GM19467 (cell line): Measurements from ENCODE around the gene KLK1.
"Not testable (repeated sequence)": the region's sequence is repeated elsewhere in the genome, so short reads cannot be mapped to it uniquely, and the experiment has no call there.

ENCODE experiments used
- ATAC-seq: cut with Tn5 transposase; IDR thresholded peaks from one replicate; pipeline ENCODE4 v1.9.1; 2021; ENCODE audit warnings: mild to moderate bottlenecking, moderate library complexity; ENCODE audit not compliant: unreplicated experiment

Gene KLK1

DNA sequence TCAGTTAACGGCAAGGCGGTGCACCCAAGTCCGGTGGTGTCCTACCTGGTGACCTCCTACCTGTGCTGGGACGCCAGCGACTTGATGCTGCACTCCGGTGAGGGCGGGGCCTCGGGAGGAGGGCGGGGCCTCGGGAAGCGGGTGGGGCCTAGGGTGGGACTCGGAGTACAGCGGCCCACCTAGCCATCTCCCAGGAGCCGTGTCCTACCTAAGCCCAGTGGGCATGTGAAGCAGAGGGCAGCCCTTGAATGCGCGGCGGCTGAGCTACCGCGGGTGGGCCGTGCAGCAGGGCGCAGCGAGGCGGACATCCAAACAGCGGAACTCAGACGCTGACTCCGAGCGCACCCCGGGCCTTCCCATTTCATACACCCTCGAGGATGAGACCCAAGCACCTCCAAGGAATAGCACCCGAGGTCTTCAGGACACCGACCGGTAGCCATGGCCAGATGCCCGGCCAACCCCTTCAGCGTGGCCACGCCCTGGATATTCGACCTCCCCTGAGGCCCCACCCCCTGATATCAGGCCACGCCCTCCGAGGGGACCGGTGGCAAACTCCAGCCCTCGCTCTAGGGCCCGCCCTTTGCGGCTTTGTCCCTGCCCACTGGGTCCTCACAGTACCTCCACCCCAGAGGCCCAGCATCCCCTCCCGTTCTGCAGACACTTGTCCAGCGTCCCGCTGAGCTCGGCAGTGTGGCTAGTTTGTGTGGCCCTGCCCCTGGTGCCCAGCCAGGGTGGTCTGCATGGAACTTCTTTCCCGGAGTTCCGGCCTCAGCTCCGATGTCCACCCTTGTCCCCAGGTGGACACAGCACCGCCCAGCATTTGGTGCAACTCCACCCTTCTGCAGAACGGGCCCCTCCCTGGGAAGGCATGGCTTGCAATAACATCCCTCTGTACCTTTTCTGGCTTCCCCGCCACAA lies 5.4 kb downstream of the KLK1 start:
- ATAC-seq: peak; percentile 43

- no peak for ATAC-seq
Observed at GRCh38 chr19:50815439-50815838, 8.1 kb downstream of the KLK1 start.

DNA sequence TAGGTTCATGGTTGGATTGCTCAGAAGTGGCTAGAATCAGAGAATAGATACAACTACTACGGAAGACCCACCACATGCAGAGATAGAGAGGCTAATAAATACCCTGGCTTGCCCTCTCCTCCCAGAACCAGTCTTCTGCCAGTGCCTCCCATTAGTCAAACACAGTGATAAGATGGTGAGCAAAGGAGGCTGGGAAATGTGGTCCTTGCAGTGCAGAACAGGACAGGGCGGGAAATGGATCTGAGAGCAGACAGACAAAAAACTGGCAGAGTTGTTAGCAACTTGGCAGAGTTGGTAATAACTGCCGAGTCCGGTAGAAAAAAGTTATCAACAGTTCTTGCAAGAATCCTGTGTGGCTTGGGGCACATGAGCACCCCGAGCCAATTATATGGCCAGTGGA lies 8.7 kb downstream of the KLK1 start:
- no peak for ATAC-seq

DNA sequence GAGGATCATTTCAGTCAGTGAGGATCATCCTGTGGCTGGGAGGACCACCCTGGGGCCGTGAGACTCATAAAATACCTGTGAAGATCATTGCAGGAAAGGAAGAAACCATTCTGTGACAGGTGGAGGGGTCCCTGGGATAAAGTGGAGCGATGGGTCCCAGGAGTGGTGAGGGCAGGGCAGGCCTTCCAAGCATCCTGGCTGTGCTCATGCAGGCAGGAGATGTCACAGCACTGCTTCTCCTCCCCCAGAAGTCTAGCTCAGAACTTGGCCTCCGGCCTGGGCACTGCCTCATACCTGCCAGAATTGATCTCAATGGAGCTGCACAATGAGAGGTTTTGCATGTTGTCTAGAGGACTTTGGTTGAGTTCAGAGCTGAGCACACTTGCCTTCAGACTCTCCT lies 11.1 kb downstream of the KLK1 start:
- no peak for ATAC-seq

DNA sequence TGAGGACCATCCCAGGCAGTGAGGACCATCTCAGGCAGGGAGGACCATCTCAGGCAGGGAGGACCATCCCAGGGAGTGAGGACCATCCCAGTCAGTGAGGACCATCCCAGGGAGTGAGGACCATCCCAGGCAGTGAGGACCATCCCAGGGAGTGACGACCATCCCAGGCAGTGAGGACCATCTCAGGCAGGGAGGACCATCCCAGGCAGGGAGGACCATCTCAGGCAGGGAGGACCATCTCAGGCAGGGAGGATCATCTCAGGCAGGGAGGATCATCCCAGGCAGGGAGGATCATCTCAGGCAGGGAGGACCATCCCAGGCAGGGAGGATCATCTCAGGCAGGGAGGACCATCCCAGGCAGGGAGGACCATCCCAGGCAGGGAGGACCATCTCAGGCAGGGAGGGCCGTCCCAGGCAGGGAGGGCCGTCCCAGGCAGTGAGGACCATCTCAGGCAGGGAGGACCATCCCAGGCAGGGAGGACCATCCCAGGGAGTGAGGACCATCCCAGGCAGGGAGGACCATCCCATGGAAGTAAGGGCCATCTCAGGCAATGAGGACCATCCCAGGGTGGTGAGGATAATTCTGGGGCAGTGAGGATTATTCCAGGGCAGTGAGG lies 11.9 kb downstream of the KLK1 start:
- not testable (repeated sequence) for ATAC-seq

DNA sequence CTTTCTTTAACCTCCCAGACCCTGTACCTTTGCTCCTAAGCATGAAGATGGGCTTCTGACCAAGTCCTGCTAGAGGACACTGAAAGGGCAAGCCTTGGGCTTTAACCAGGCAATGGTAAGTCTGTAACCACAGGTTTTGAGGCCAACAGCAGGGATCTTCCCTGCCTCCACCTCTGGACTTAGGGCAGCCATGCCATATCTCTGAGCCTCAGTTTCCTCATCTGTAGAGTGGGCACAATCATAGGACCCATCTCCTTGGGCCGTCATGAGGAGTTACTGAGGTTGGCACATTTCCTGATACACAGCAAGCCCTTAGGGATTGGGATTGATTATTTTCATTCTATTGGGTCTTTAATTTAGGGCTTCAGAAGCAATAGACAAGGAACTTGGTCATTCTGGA lies 14.7 kb downstream of the KLK1 start:
- ATAC-seq: no peak

DNA sequence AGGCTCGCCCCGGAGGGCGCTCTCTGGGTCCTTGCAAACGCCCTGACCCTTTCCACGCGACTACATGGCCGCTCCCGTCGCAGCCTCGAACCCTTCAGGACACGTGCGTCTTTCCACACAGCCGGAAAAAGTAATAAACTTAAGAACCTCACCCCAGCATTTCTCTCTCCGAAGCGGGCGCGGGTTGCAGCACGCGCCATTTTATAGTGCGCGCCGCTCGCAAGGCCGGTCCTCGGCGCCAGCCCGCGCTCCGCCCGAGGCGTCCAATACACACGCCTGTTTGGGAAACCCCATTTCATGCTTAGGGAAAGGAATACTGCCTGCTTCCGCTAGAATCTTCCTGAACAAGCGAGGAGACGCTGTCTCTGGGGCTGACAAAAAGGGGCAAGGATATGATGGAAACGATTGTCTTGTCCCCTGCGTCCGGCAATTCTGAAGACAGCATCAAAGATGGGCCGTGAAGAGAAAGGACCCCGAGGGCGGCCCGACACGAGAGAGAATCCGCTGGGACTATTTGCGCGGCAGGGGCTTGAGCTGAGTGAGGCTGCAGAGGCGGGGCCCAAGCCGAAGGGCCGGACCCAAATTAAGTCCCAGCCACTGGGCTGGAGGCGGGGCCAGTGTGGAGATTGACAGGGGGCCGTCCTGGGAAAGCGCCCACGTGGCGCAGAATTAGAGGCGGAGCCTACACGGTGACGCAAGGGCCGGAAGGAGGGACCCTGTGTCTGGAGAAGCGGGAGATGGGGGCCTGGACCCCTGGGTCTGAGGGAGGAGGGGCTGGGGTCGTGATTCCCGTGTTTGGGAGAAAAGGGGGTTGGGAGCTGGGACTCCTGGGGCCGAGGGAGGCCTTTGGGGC lies 18.9 kb downstream of the KLK1 start:
- ATAC-seq: peak; percentile 92

DNA sequence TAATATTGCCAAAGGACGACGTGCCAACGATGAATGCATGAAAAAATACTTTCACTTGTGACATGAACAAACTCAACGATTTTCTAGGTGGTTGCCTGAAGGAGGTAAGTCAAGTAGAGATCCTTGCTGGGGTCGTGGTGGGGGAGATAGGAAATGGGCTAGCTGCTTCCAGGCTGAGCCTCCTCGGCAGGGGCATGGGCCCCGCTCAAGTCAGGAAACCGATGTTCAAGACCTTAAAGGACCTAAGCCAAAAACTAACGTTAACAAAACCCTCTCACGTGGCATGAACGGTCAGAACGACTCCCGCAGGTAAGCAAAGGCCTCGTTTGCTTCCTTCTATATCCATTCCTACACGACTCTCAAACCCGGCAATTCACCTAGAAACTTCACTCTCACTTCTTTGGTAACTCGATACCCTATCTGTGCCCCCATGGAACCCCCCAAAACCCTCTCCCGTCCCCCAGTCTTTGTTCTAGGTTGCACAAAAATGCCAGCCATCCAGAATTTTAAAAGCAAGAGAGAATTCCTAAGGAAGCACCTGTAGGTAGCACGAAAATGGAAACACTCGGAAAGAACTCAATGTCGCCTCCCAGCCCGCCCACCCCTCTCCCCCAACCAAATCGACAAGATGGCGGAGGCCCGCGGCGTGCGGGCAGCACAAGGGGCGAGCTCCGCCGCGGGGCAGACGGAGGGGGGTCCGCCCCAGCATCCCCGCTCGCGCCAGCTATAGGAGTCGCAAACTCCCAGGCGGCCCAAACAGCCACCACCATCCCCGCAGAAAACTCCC lies 19.8 kb downstream of the KLK1 start:
- peak; percentile 8 for ATAC-seq

- no peak for ATAC-seq
Observed at GRCh38 chr19:50801107-50801506, 22.5 kb downstream of the KLK1 start.

DNA sequence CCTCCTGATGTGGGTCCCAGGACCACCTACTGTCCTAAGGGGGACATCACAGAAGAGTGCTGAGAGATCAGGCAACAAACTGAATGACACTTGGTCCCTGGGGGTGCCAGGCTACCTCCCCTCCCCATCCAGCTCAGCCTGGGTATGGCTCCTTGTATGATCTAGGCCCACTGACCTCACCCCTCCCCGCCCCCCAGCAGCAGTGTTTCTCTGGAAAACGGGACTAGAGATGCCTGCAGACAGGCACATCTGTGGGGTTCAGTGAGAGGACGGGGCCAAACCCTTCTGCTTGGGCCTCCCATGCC lies 24.1 kb downstream of the KLK1 start:
- ATAC-seq: no peak

DNA sequence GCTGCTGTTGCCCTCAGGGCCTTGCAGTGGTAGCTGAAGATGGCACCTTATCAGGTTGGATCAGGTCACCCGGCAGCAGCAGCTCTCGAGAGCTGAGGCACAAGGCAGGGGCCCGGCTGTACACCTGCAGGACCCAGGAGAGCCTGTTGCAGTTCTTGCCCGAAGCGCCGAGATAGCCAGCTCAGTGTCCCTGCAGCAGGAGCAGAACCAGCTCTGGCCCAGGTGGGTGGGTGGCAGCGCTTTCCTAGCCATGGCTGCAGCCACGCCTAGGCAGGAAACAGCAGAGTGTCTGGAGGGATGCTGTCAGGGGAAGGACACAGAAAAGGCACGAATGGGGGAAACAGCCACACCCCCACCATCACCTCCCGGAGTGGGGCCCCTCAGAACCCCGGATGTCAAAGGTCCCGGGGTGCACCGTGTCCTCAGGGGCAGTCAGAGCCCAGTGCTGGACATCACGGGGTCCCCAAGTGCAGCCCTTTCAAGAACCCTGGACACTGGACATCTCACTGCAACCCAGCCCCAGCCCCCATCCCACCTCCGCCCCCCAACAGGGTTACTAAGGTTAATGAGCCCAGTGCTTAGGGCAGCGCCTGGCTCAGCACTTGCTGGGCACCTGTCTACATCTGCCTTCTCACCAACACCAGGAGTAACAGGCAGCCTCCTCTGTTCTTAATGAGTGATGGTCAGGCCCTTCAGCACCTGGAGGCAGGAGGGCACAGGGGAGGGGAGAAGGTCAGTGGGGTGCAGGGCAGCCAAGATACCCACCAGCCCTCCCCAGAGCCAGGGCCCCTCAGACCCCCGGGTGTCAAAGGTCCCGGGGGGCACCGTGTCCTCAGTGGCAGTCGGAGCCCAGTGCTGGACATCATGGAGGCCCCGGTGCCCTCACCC lies 24.7 kb downstream of the KLK1 start:
- no peak for ATAC-seq

DNA sequence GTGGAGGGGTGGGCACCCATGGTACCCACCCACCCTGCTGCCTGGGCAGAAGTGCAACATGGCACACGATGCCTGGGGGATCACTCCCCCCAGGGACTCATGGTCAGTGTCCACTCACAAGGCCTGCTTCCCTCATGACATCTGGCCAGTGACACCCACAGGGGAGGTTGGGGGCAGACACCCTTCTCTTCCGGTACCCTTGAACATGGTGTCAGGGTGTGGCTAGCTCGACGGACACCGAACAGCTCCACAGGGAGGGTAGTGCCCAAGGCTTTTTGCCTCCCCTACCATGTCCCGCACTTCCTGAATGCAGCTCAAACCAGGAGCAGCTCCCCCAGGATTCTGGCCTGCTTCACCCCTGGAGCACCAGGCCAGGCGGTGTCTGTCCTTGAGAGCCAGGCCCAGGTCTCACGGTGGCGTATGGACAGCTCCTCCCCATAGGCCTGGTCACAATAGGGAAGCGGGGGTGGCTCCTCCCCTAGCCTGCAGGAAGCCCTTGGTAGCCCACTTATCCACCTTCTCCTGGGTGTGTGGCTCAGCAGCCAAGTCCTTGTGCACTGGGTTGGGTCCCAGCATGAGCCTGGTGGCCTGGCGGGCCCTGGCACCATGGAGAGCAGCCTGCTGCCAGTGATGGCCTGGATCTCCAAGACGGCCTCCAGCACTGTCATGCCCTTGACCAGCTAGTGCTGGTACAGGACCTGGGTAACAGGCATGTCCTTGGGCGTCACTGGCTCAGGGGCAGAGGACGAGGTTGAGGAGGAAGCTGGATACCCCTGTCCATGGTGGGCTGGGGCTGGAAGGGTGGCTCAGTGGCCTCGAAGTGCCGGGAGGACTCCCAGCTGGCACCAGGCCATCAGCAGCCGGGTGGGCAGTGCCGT lies 25.6 kb downstream of the KLK1 start:
- no peak for ATAC-seq

DNA sequence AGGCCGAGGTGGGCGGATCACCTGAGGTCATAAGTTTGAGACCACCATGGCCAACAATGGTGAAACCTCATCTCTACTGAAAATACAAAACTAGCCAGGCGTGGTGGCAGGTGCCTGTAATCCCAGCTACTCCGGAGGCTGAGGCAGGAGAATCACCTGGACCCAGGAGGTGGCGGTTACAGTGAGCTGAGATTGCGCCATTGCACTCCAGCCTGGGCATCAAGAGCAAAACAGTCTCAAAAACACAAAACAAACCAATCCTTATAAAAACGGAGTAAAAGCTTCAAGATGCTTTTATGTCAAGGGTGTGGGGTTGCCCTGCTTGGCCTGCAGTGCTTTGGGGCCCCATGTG lies 26.2 kb downstream of the KLK1 start:
- no peak for ATAC-seq

DNA sequence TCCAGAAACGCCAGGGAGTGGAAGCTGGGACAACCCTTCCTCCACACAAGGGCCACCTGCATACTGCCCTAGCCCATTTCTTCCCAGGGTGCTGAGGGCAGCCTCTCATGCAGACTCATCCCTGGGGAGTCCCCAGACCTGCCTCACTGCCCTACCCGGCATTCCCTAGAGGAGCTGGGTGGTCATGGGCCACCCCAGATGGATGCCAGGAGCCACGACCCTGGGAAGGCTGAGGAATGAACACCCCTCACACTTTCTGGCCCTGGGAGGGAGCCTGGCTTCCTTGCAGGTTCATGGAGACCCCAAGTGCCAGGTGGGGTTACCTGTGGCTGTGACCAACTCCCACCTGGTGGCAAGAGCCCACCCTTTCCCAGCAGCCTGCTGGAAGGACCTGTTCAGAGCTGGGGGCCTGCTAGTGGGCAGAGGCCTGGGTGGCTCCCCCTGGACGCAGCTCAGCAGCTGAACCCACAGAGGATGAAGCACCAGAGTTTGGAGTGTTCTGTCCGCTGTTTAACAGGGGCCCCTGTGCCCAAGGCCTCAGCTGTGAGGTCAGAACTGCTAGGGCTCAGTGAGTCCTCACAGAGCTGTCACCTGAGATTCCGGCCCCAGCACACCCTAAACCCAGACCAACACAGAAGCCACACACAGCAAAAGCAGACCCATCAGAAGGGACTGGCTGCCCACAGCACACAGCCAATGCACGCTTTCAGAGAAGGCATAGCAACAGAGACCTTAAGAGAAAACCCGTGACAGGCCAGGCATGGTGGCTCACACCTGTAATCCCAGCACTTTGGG lies 26.8 kb downstream of the KLK1 start:
- no peak for ATAC-seq

GRCh38 chr19:50796128-50796633 lies 27.4 kb downstream of the KLK1 start:
- no peak for ATAC-seq

- ATAC-seq: no peak
Observed at GRCh38 chr19:50795664-50796073, 27.9 kb downstream of the KLK1 start.

DNA sequence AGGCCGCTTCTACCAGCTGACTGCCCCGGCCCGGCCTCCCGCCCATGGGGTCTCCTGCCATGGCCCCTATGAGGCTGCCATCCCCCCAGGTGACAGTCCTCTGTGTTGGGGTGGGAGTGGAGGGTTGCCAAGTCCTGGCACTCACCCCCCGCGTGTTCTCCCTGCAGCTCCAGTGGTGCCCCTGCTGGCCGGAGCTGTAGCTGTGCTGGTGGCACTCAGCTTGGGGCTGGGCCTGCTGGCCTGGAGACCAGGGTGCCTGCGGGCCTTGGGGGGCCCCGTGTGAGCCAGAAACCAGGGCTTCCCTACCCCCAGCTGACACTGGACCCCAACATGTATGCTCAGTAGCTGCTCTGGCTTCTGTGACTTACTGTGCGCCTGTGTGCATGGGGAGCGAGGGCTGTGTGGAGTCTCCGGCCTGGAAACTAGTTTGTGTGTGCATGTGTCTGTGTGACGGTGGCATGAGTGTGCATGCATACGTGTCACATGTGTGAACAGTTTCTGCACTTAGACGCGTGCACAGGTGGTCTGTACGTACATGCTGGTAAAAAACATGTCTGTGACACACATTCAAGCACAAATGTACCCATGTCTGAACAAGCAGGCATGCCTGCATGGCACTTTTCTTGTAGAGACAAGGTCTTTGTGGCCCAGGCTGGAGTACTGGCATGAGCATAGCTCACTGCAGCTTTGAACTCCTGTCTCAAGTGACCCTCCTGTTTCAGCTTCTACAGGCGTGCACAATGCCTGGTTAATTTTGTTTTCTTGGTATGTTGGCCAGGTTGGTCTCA lies 28.5 kb downstream of the KLK1 start:
- ATAC-seq: no peak
